Muscle of leg (tissue), 11 donors: Measurements from ENCODE around the gene MT1A. TPM values are rescaled to one million over a fixed set of nuclear protein-coding genes. Genes with fewer than 3 reads are reported as not detected.

Experiments
- DNase-seq: peaks from one replicate; pipeline ENCODE4 v3.0.0; 2013
- H3K27ac ChIP-seq: one replicate; pipeline ENCODE4 v1.5.1; 2013; ENCODE audit warnings: mild to moderate bottlenecking, low read length, control low read depth
- H3K27me3 ChIP-seq: one replicate; pipeline ENCODE4 v1.6.1; 2013; ENCODE audit warnings: low read length; ENCODE audit not compliant: control insufficient read depth, insufficient read depth
- H3K36me3 ChIP-seq: one replicate; pipeline ENCODE4 v1.6.1; 2013; ENCODE audit warnings: low read length; ENCODE audit not compliant: control insufficient read depth, insufficient read depth
- H3K4me1 ChIP-seq: one replicate; pipeline ENCODE4 v1.6.1; 2013; ENCODE audit warnings: low read length; ENCODE audit not compliant: control insufficient read depth, insufficient read depth
- H3K4me3 ChIP-seq: one replicate; pipeline ENCODE4 v1.5.1; 2013; ENCODE audit warnings: low read length, control low read depth
- H3K9me3 ChIP-seq: replicated peaks from 2 replicates; pipeline ENCODE4 v1.6.1; 2013; ENCODE audit warnings: low read depth, low read length; ENCODE audit not compliant: control insufficient read depth
- WGBS: methylation state at CpG from one replicate; pipeline ENCODE4 v1.1.5; 2013; ENCODE audit warnings: missing lambda C conversion rate; ENCODE audit not compliant: insufficient coverage; 5-methylcytosine and 5-hydroxymethylcytosine counted together
- polyA plus RNA-seq, 8 donors: library from polyadenylated mRNA; unstranded; fragments of 120-200 nt; gene quantifications; one replicate each; pipeline versions ENCODE4 v1.2.1 to v1.2.3, GENCODE V29; 2013; ENCODE audit warnings: inconsistent platforms in 1 of 8, low replicate concordance in 1 of 8; ENCODE audit not compliant: insufficient read length in 8 of 8, insufficient read depth in 1 of 8
- total RNA-seq: library from RNA; stranded (reverse); fragments of 120-200 nt; gene quantifications from one replicate; pipeline ENCODE4 v1.2.4, GENCODE V29; 2013

The MT1A gene
- total and polyA plus RNA-seq, 9 donors = 0.41 to 0.58 (median 0.55) TPM; not detected in 6

DNA sequence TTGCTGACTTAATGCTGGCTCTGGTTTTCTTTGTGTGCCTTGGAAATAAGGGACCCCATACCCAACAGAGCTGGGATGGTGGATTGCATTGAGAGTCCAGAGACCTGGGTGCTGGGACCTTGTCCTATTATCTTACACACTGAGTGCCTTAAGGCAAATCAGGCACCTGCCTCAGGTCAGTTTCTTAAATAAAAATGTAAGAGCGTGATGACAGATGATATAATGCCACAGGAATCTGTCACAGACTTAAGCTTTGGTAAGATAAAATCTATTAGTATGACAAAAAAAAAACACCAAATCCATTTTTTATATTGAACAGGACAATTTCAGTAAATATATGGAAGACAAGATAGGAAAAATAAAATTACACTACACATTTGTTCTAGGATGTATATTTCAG lies 1.6 kb downstream of the MT1A start:
- no peaks in the 10 kb centered on the region for H3K36me3 ChIP-seq
- H3K4me1 ChIP-seq = peaks cover 25% of the 10 kb centered on the region
- no peak overlapping the region for H3K4me3 ChIP-seq
- H3K27ac ChIP-seq = no peak overlapping the region
- H3K9me3 ChIP-seq = no peaks in the 10 kb centered on the region
- H3K27me3 ChIP-seq = peaks cover 95% of the 10 kb centered on the region
- no CpG with 5 or more reads among the region's 1 CpG for WGBS
- DNase-seq = no peak

DNA sequence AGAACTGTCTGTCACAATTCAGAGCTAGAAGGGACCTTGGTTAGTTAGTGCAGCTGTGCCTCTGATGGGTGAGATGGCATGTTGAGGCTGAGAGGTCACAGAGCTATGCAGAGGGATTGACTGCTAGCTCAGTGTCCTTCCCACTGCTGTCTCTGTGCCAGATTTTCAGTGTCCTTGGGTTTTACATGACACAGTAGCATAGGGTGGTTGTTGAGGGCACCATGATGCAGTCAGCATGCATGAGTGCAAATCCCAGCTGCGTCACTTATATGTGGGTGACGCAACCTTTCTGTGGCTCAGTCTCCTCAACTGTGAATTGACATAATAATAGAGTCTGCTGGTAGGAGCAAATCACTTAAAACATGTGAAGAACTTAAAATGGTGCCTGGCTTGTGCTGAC lies 2.7 kb downstream of the MT1A start:
- H3K27me3 ChIP-seq = peaks cover 95% of the 10 kb centered on the region

DNA sequence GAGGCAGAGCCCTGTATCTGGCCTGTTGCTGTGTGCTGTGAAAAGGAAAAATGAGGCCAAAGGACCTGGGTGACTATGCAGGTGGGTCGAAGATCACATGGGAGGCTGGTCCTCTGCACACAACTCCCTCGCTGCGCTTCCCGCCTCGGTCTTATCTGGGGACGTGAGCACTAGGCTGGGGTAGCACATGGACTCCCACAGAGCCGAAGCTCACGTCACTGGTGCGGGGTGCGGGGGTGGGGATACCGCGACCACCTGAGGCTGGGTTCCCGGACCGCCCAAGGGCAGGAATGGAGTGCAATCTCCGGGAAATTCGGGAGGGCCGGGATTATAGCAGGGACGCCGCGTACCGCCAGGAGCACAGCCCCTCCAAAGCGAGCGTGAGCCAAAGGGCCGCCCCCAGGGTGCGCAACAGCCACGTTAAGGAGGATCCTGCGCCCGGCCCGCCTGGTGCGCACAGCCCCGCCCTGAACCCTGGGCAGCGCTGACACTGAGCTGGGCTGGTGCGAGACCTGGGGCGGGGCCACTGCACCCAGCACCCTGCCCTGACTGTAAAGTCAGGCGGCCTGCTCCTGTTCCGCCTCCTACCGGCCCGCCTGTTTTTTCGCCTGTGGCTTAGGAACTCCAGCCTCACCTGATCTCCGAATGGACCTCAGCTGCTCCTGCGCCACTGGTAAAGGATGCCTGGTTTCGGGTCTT lies 4.8 kb downstream of the MT1A start:
- Histone ChIP-seq H3K27me3 (peaks cover 90% of the 10 kb centered on the region), H3K4me3 (no peak overlapping the region), H3K36me3 (no peaks in the 10 kb centered on the region), H3K9me3 (no peaks in the 10 kb centered on the region), H3K27ac (no peak overlapping the region), H3K4me1 (peaks cover 17% of the 10 kb centered on the region)
- 3% methylated on average over 35 of the region's 42 CpGs for WGBS
- peak; percentile 22 for DNase-seq

More for the DNA sequence above, 2.7 kb downstream of the MT1A start:
- Histone ChIP-seq H3K9me3 (no peaks in the 10 kb centered on the region), H3K4me1 (peaks cover 22% of the 10 kb centered on the region), H3K36me3 (no peaks in the 10 kb centered on the region), H3K4me3 (no peak overlapping the region), H3K27ac (no peak overlapping the region)
- 100% methylated on average over 1 of the region's 2 CpGs for WGBS
- no peak for DNase-seq

DNA sequence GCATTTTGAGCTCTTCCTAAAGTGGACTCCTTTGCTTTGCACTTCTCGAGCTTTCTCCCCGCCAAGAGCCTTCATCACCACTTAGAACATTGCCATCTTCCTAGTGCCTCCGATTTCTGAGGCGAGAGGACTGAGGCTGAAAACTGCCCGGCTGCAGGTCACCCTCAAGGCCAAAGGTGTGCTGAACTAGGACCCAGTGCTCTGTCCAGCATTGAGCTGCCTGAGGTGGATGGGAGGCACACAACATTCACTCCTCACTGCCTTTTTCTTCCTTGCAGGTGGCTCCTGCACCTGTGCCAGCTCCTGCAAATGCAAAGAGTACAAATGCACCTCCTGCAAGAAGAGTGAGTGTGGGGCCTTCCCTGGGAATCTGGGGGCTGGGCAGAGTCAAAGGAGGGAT lies 5.4 kb downstream of the MT1A start:
- DNase-seq = no peak
- no peaks in the 10 kb centered on the region for H3K9me3 ChIP-seq
- H3K4me1 ChIP-seq = peaks cover 12% of the 10 kb centered on the region
- no CpG with 5 or more reads among the region's 5 CpGs for WGBS
- H3K36me3 ChIP-seq = no peaks in the 10 kb centered on the region
- no peak overlapping the region for H3K4me3 ChIP-seq
- H3K27ac ChIP-seq = no peak overlapping the region
- H3K27me3 ChIP-seq = peaks cover 90% of the 10 kb centered on the region

DNA sequence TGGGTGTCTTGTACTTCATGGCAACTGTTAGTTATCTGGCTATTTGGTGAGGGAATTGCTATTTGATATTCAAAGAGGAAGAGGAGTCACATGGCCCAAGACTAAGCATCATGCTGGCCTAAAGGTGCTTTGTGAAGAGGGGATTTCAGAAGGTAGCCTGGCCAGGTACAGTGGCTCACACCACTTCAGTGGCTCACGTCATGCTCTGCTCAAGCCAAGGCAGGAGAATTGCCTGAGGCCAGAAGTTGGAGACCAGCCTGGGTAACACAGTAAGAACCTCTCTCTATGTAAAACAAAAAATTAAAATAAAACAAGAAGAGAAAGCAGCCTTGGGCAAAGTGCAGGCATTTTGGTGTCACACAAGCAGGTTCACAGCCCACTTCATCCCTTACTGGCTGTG lies 6.8 kb downstream of the MT1A start:
- H3K4me1 ChIP-seq = peaks cover 9% of the 10 kb centered on the region
- H3K27me3 ChIP-seq = peaks cover 87% of the 10 kb centered on the region
- WGBS = no CpG with 5 or more reads among the region's 1 CpG
- DNase-seq = no peak
- no peak overlapping the region for H3K4me3 ChIP-seq
- H3K9me3 ChIP-seq = no peaks in the 10 kb centered on the region
- no peaks in the 10 kb centered on the region for H3K36me3 ChIP-seq
- H3K27ac ChIP-seq = no peak overlapping the region

DNA sequence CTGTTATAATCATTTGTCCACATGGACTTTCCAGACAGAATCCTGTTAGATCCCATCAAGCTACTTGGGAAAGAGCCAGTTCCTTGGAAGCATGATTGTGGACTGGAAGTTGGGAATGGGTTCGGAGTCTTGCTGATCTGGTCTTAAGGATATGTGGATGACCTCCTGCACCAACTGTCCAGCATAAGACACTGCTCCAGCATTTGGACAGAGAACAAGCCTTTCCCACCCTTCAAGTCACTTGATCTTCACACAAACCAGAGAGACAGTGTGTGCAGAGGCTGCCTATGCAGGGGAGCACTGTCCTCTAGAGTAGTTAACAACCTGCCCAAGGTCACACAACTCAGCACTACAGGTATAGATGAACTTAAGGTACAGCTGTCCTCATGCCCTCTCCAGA lies 7.4 kb downstream of the MT1A start:
- DNase-seq = no peak
- H3K27me3 ChIP-seq = peaks cover 84% of the 10 kb centered on the region

DNA sequence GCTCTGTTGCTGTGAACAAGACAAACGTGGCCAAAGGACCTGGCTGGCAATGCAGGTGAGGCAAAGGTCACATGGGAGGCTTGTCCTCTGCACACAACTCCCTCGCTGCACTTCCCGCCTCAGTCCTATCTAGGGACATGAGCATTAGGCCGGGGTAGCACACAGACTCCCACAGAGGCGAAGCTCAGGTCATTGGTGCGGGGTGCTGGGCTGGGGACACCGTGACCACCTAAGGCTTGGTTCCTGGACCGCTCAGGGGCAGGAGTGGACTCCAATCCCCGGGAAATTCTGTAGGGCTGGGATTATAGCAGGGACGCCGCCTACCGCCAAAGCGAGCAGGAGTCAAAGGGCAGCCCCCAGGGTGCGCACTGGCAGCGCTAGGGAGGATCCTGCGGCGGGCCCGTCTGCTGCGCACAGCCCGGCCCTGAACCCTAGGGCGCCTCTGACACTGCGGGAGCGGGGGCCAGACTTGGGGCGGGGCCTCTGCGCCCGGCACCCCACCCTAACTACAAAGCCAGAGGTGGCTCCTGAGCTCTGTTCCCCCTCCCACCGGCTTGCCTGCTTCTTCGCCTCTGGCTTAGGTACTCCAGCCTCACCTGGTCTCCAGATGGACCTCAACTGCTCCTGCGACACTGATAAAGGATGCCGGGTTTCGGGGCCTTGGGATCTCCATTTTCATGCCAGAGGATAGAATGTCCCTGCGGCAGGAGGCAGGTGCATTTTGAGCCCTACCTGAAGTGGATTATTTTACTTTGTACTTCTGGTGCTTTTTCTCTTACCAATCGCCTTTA lies 9.4 kb downstream of the MT1A start:
- peaks cover 82% of the 10 kb centered on the region for H3K27me3 ChIP-seq
- no peak overlapping the region for H3K4me3 ChIP-seq
- peaks cover 9% of the 10 kb centered on the region for H3K4me1 ChIP-seq
- no peak overlapping the region for H3K27ac ChIP-seq
- no peaks in the 10 kb centered on the region for H3K9me3 ChIP-seq
- 10% methylated on average over 30 of the region's 33 CpGs for WGBS
- DNase-seq = no peak
- H3K36me3 ChIP-seq = no peaks in the 10 kb centered on the region

More for the DNA sequence above, 7.4 kb downstream of the MT1A start:
- Histone ChIP-seq H3K36me3 (no peaks in the 10 kb centered on the region), H3K27ac (no peak overlapping the region), H3K4me3 (no peak overlapping the region), H3K9me3 (no peaks in the 10 kb centered on the region), H3K4me1 (peaks cover 9% of the 10 kb centered on the region)
- WGBS = no CpG with 5 or more reads among the region's 1 CpG

DNA sequence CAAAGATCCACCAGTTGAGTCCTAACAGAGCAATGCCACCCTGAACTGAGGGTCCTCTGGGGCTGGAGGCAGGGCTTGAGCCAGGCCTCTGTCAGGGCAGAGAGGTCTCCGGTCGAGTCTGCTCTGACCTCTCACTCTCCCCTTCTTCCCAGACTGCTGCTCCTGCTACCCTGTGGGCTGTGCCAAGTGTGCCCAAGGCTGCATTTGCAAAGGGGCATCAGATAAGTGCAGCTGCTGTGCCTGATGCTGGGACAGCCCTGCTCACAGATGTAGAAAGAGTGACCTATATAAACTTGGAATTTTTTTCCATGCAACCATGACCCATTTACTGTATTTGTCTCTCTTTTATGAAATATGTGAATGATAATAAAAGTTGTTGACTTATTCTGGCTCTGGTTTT lies 10.8 kb downstream of the MT1A start:
- H3K4me3 ChIP-seq = no peak overlapping the region
- H3K9me3 ChIP-seq = no peaks in the 10 kb centered on the region
- no peak for DNase-seq
- WGBS = 83% methylated on average over 2 of the region's 2 CpGs
- H3K36me3 ChIP-seq = no peaks in the 10 kb centered on the region
- H3K27me3 ChIP-seq = peaks cover 70% of the 10 kb centered on the region
- no peaks in the 10 kb centered on the region for H3K4me1 ChIP-seq
- H3K27ac ChIP-seq = no peak overlapping the region

DNA sequence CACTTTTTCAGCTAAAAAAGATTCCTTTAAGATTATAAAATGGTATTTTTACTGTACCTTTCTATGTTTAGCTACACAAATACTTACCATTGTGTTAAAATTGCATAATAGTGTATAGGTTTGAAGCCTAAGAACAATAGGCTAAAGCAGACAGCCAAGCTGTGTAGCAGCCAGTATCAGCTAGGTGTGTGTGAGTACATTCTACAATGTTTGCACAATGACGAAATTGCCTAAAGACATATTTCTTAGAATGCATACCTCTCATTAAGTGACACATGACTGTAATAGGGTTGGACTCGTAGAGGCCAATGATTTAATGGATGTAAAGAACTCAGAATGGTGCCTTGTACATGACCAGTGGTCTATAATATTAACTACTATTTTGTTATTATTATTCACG lies 11.4 kb downstream of the MT1A start:
- WGBS = no CpG with 5 or more reads among the region's 3 CpGs
- Histone ChIP-seq H3K9me3 (no peaks in the 10 kb centered on the region), H3K4me1 (no peaks in the 10 kb centered on the region), H3K27ac (no peak overlapping the region), H3K4me3 (no peak overlapping the region), H3K27me3 (peaks cover 66% of the 10 kb centered on the region), H3K36me3 (no peaks in the 10 kb centered on the region)
- no peak for DNase-seq

DNA sequence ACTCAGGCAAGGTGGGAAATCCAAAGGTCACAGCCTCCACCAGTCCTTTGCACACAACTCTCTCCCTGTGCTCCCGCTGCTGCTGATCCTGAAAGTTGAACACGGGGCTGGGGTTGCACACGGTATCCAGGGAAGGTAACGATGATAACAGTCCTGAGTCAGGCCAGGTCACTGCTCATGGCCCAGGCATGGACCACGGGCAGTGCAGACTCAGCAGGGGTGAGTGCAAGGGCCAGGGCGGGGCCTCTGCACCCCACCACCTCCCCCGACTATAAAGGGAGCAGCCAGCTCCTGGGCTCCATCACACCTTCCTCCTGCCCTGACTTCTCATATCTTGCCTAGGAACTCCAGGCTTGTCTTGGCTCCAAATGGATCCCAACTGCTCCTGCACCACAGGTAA lies 13.1 kb downstream of the MT1A start, which contains the start of gene MT1B:
Gene MT1B, plus strand, starts transcription at position 301 of the 400 bp plus-strand sequence. Its CDS starts 68 bp downstream, at position 369.
- H3K36me3 ChIP-seq = no peaks in the 10 kb centered on the region
- WGBS = 46% methylated on average over 5 of the region's 7 CpGs

More for the DNA sequence above, 13.1 kb downstream of the MT1A start, which contains the start of gene MT1B:
- Histone ChIP-seq H3K9me3 (no peaks in the 10 kb centered on the region), H3K4me3 (no peak within 1 kb of the TSS), H3K4me1 (no peaks in the 10 kb centered on the region), H3K27ac (no peak within 1 kb of the TSS), H3K27me3 (peaks cover 56% of the 10 kb centered on the region)
- no peak for DNase-seq
